ENCODE data around the gene ZMYND12.
"Not testable (repeated sequence)": the region's sequence is repeated elsewhere in the genome, so short reads cannot be mapped to it uniquely, and the experiment has no call there.

Gene ZMYND12, protein sequence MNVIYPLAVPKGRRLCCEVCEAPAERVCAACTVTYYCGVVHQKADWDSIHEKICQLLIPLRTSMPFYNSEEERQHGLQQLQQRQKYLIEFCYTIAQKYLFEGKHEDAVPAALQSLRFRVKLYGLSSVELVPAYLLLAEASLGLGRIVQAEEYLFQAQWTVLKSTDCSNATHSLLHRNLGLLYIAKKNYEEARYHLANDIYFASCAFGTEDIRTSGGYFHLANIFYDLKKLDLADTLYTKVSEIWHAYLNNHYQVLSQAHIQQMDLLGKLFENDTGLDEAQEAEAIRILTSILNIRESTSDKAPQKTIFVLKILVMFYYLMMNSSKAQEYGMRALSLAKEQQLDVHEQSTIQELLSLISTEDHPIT

DNA sequence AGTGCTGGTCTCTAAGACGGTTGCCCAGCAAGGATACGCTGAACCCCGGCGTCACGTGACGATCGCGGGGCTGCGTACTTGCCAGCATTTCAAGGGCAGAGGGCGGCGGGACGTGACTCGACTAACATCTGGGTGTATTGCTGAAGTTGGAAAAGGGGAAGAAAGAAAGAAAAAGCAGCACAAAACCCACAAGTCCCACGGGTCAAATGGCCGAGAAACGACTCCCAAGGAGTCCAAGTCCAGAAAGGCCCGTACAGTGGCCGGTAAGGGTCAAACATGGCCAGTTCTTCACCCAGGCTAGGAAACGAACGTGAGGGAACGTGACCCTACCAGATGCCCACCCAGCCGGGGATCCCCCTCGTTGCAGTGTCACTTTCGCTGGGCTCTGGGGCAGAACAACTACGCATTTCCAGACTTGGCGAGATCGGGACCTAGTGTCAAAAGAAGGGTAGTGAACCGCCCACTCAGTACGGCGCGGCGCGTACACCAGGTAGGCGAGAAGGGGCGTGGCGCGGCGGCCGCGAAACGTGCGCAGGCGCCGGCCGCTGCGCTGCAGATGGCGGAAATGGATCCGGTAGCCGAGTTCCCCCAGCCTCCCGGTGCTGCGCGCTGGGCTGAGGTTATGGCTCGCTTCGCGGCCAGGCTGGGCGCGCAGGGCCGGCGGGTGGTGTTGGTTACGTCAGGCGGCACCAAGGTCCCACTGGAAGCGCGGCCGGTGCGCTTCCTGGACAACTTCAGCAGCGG, at the start of gene ZMYND12, which contains the start of gene PPCS:
ZMYND12 (minus strand) TSS at position 13 of the 744 bp plus-strand sequence. CDS start 25 bp downstream, outside the sequence.
PPCS (plus strand) TSS at position 534 of the 744 bp plus-strand sequence; CDS start at position 557, 23 bp downstream.
- TF ChIP-seq, protein P1, sequence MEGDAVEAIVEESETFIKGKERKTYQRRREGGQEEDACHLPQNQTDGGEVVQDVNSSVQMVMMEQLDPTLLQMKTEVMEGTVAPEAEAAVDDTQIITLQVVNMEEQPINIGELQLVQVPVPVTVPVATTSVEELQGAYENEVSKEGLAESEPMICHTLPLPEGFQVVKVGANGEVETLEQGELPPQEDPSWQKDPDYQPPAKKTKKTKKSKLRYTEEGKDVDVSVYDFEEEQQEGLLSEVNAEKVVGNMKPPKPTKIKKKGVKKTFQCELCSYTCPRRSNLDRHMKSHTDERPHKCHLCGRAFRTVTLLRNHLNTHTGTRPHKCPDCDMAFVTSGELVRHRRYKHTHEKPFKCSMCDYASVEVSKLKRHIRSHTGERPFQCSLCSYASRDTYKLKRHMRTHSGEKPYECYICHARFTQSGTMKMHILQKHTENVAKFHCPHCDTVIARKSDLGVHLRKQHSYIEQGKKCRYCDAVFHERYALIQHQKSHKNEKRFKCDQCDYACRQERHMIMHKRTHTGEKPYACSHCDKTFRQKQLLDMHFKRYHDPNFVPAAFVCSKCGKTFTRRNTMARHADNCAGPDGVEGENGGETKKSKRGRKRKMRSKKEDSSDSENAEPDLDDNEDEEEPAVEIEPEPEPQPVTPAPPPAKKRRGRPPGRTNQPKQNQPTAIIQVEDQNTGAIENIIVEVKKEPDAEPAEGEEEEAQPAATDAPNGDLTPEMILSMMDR (IDR thresholded peaks at IDR 0.05; ENCODE audit: low read depth, low read length, missing control alignments), result peak; percentile 10
- in situ Hi-C loops (cut with HindIII; ENCODE audit: low pct_ligation_motif_present, low sequenced_read_pairs), result no loop called here
- Histone ChIP-seq H3K36me3 (replicated peaks) (no peaks in the 10 kb centered on the region), H3K27me3 (replicated peaks) (no peaks in the 10 kb centered on the region), H3K27ac (peak within 1 kb of the TSS; percentile 69), H3K4me3 (ENCODE audit: low read depth, low read length) (peak within 1 kb of the TSS; percentile 81)
- DNase-seq, result peak; percentile 70

DNA sequence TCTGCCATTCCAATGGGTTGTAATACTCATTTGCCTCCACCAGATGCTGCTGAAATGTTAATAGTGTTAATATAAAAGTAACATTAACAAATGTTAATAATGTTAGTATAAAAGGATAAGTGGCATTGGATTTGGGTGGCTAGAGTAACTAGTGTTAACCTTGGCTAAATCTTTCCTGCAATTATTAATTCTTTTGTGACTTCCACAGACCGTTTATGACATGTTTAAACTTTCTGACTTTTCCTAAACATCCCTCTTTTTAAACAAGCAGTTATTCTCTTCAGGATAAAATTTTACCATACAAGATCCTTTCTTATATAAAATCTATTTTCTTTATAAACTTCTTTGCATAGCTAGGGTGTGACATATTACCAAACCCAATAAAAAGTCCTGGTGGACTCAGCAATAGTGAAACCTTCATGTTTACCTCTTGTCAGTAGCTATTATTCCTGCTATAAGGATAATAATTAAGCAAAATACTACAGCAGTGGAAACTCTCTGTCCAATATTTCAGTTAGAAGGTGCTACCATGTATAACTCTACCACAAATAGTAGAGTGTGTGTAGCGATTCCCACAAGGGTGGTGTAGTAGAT, 48.8 kb upstream of the ZMYND12 start:
- TF ChIP-seq, protein P1 (IDR thresholded peaks at IDR 0.05; ENCODE audit: low read depth, low read length, missing control alignments), result no peak
- H3K36me3 ChIP-seq (replicated peaks), result no peaks in the 10 kb centered on the region
- H3K4me3 ChIP-seq (ENCODE audit: low read depth, low read length), result no peak overlapping the region
- no peak overlapping the region for H3K27ac ChIP-seq
- in situ Hi-C loops (cut with HindIII; ENCODE audit: low pct_ligation_motif_present, low sequenced_read_pairs), result no loop called here
- no peak for DNase-seq
- no peaks in the 10 kb centered on the region for H3K27me3 ChIP-seq (replicated peaks)

DNA sequence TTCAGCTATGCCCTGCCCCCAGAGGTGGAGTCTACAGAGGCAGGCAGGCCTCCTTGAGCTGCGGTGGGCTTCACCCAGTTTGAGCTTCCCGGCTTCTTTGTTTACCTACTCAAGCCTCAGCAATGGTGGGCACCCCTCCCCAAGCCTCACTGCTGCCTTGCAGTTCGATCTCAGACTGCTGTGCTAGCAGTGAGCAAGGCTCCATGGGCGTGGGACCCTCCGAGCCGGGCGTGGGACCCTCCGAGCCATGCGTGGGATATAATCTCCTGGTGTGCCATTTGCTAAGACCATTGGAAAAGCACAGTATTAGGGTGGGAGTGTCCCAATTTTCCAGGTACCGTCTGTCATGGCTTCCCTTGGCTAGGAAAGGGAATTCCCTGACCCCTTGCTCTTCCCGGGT, 46.2 kb upstream of the ZMYND12 start:
- H3K4me3 ChIP-seq (ENCODE audit: low read depth, low read length); H3K27me3 ChIP-seq (replicated peaks); H3K27ac ChIP-seq; H3K36me3 ChIP-seq (replicated peaks); DNase-seq; in situ Hi-C loops (cut with HindIII; ENCODE audit: low pct_ligation_motif_present, low sequenced_read_pairs): not testable (repeated sequence)

DNA sequence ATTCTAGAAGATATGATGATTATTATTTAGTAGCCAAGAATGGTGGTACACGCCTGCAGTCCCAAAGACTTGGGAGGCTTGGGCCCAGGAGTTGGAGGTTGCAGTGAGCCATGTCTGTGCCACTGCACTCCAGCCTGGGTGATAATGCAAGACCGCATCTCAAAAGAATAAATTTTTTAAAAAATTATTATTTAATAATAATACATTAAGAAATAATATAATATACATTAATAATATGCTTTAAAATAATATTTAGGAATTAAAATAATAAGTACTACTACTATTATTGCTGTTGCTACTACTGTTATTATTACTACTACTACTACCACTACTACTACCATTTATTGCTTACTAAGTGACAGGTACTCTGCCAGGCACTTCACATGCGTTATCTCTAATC, 34.4 kb upstream of the ZMYND12 start:
- Histone ChIP-seq H3K27ac (no peak overlapping the region), H3K4me3 (ENCODE audit: low read depth, low read length) (no peak overlapping the region), H3K27me3 (replicated peaks) (no peaks in the 10 kb centered on the region), H3K36me3 (replicated peaks) (no peaks in the 10 kb centered on the region)
- in situ Hi-C loops (cut with HindIII; ENCODE audit: low pct_ligation_motif_present, low sequenced_read_pairs), result no loop called here
- TF ChIP-seq, protein P1 (IDR thresholded peaks at IDR 0.05; ENCODE audit: low read depth, low read length, missing control alignments), result no peak
- no peak for DNase-seq

DNA sequence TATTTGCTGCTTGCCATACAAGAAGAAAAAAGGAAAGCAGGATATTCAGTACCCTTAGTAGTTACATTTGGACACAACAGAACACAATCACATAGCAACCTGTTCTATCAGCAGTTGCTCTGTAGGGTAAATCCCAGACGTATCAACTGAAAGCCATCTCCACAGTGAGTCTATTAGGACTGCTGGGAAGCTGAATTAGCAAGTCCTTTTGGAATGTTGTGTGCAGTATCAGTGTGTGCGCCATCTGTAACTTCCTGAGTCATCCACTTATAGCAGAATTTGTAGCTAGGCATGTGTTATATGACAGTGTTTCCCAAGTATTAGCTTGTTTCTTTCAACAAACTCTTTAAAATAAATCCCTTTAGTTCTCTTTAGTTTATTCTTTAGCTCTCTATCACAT, 28.6 kb upstream of the ZMYND12 start:
- peak; percentile 91 for DNase-seq
- Histone ChIP-seq H3K27ac (peak overlapping the region; percentile 46), H3K36me3 (replicated peaks) (no peaks in the 10 kb centered on the region), H3K4me3 (ENCODE audit: low read depth, low read length) (no peak overlapping the region), H3K27me3 (replicated peaks) (no peaks in the 10 kb centered on the region)
- in situ Hi-C loops (cut with HindIII; ENCODE audit: low pct_ligation_motif_present, low sequenced_read_pairs), result no loop called here
- TF ChIP-seq, protein P1 (IDR thresholded peaks at IDR 0.05; ENCODE audit: low read depth, low read length, missing control alignments), result no peak

DNA sequence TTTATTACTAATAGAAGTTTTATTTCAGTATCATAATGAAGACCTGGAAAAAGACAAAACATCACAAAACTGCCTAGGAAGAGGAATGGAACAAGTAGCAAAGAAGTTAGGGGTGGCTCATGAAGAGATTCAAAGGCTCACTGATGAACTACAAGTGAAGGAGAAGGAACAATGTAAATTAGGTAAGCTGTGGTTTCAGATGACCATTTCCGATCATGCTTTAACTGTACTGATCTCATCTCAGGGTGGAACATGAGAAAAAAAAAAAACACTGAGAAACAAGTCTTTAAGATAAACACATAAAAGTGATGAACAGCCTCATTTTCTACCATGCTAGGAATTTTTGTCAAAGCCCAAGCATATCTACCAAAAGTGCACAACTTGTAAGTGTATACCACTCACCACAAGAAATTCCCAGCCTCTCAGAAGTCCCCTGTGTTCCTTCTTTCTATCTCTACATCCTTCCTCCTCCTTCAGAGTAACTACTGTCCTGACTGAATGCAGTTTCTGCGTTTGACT, 26.9 kb upstream of the ZMYND12 start:
- Histone ChIP-seq H3K4me3 (ENCODE audit: low read depth, low read length) (no peak overlapping the region), H3K27me3 (replicated peaks) (no peaks in the 10 kb centered on the region), H3K27ac (no peak overlapping the region), H3K36me3 (replicated peaks) (no peaks in the 10 kb centered on the region)
- TF ChIP-seq, protein P1 (IDR thresholded peaks at IDR 0.05; ENCODE audit: low read depth, low read length, missing control alignments), result no peak
- DNase-seq, result no peak
- in situ Hi-C loops (cut with HindIII; ENCODE audit: low pct_ligation_motif_present, low sequenced_read_pairs), result no loop called here
